Measurements from ENCODE around the gene SLC9A9.

The SLC9A9 gene

DNA sequence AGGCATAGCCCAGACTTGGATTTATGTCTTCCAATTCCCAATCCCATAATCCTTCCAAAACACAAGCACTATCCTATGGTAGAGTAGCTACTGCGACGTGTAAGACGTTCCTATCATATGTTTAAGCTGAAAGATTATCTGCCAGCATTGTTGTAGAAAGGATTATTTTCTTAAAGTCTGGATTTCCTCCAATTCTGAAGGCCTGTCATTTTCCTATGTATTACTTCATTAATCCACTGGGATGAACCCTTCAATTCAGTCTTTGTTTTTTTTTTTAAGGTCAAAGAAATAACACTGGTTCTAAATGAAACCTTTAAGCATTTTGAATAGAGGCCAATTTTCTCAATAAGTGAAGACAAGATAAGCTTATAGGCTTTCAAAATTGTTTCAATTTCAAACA is 289.0 kb downstream of the SLC9A9 start:
- TF ChIP-seq, protein P1, sequence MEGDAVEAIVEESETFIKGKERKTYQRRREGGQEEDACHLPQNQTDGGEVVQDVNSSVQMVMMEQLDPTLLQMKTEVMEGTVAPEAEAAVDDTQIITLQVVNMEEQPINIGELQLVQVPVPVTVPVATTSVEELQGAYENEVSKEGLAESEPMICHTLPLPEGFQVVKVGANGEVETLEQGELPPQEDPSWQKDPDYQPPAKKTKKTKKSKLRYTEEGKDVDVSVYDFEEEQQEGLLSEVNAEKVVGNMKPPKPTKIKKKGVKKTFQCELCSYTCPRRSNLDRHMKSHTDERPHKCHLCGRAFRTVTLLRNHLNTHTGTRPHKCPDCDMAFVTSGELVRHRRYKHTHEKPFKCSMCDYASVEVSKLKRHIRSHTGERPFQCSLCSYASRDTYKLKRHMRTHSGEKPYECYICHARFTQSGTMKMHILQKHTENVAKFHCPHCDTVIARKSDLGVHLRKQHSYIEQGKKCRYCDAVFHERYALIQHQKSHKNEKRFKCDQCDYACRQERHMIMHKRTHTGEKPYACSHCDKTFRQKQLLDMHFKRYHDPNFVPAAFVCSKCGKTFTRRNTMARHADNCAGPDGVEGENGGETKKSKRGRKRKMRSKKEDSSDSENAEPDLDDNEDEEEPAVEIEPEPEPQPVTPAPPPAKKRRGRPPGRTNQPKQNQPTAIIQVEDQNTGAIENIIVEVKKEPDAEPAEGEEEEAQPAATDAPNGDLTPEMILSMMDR (IDR thresholded peaks at IDR 0.05; ENCODE audit: low read depth, low read length) = no peak
- H3K27me3 ChIP-seq (ENCODE audit: insufficient read depth, low read depth, severe bottlenecking) = no peaks in the 10 kb centered on the region
- no peaks in the 10 kb centered on the region for H3K36me3 ChIP-seq
- no peak overlapping the region for H3K27ac ChIP-seq
- peaks cover 10% of the 10 kb centered on the region for H3K9me3 ChIP-seq (ENCODE audit: severe bottlenecking)
- no peak for DNase-seq
- H3K4me3 ChIP-seq (ENCODE audit: low read depth, low read length) = no peak overlapping the region

DNA sequence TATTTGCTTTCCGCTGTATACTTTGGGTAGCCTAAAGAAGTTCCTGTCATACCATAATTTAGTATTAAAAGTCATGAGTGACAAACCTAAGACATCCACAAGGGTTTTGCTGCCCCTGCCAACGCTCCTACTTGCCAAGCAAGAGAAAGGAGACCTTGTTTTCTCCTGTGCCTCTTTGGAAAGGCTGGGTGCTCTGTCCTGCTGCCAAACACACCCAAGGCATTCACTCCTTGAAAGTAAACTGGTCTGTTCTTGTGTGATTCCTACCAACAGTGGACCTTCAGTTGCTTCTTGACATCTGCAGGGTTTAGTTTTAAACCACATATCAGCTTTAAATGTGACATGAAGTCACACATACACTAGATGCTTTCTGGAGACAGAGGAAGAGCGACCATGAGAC is 295.4 kb downstream of the SLC9A9 start:
- H3K27ac ChIP-seq = no peak overlapping the region
- no peak for DNase-seq
- H3K4me3 ChIP-seq (ENCODE audit: low read depth, low read length) = no peak overlapping the region
- H3K9me3 ChIP-seq (ENCODE audit: severe bottlenecking) = peaks cover 2% of the 10 kb centered on the region
- peaks cover 10% of the 10 kb centered on the region for H3K27me3 ChIP-seq (ENCODE audit: insufficient read depth, low read depth, severe bottlenecking)
- no peaks in the 10 kb centered on the region for H3K36me3 ChIP-seq
- TF ChIP-seq, protein P1 (IDR thresholded peaks at IDR 0.05; ENCODE audit: low read depth, low read length) = no peak

DNA sequence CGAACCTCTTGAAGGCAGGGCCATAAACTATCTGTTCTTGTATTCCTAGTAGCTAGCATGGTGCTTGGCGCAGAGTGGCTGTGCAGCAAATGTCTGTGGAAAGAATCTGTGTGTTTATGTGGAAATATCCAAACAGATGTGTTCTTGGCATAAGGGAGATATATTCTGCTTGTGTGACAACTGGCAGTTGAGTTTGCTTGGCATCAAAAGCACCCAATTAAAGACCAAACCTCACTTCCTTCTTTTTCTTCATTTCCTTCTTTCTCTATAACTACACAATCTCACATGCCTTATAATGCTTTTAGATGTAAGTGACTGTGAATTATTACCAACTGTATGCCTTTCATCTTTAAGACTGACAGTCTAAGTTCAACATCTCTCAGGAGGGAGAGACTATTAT is 296.5 kb downstream of the SLC9A9 start:
- H3K27ac ChIP-seq = no peak overlapping the region
- no peaks in the 10 kb centered on the region for H3K9me3 ChIP-seq (ENCODE audit: severe bottlenecking)
- no peaks in the 10 kb centered on the region for H3K36me3 ChIP-seq
- TF ChIP-seq, protein P1 (IDR thresholded peaks at IDR 0.05; ENCODE audit: low read depth, low read length) = no peak
- H3K4me3 ChIP-seq (ENCODE audit: low read depth, low read length) = no peak overlapping the region
- peaks cover 10% of the 10 kb centered on the region for H3K27me3 ChIP-seq (ENCODE audit: insufficient read depth, low read depth, severe bottlenecking)
- no peak for DNase-seq

DNA sequence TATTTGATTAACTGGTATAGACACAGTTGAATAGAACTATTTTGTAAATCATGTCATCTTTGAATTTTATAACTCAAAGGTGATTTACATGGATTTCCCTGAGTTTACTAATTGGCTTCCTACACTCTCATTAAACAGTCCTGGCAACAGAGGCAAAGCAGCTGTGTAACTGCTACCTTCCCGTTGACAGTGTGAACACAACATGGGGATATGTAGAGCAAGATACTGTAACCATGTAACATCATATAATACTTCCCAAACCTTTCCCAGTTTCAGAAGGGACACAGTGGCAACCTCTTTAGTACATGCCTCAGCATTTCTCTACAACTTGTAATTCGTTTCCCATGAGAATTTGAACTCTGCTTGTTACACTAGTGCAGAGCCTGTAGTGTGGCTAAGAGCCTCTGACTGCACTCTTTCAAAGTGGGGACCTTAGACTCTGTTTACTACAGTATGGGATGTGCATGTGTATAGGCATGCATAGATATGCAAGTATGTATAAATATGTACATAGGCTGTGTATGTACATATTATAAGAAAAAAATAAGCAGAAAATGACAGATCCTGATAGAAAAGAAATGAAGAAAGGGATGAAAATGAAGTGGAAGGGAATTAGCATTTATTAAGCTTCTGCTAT is 299.3 kb downstream of the SLC9A9 start:
- Histone ChIP-seq H3K27ac (no peak overlapping the region), H3K9me3 (ENCODE audit: severe bottlenecking) (no peaks in the 10 kb centered on the region), H3K27me3 (ENCODE audit: insufficient read depth, low read depth, severe bottlenecking) (peaks cover 10% of the 10 kb centered on the region), H3K36me3 (no peaks in the 10 kb centered on the region), H3K4me3 (ENCODE audit: low read depth, low read length) (no peak overlapping the region)
- DNase-seq = no peak
- TF ChIP-seq, protein P1 (IDR thresholded peaks at IDR 0.05; ENCODE audit: low read depth, low read length) = no peak

DNA sequence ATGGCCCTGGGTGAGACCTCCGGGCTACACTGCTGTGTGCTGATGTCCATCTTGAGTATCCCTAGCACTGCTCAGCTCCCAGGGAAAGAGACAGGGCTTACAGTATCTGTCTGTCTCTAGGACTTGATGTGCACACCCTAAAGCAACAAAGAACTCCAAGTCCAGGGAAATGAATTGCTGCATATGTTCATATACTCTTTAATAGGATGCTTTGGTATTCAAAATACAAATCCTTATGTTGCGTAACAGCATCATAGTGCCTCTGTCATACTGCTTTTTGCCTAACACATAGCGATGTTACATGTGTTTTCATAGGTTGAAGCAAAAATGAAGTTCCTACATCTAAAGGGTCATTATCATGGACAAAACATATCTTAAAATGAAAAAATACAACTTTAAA is 299.9 kb downstream of the SLC9A9 start:
- no peak overlapping the region for H3K27ac ChIP-seq
- no peak overlapping the region for H3K4me3 ChIP-seq (ENCODE audit: low read depth, low read length)
- peaks cover 10% of the 10 kb centered on the region for H3K27me3 ChIP-seq (ENCODE audit: insufficient read depth, low read depth, severe bottlenecking)
- no peaks in the 10 kb centered on the region for H3K36me3 ChIP-seq
- no peak for DNase-seq
- TF ChIP-seq, protein P1 (IDR thresholded peaks at IDR 0.05; ENCODE audit: low read depth, low read length) = no peak
- H3K9me3 ChIP-seq (ENCODE audit: severe bottlenecking) = no peaks in the 10 kb centered on the region

DNA sequence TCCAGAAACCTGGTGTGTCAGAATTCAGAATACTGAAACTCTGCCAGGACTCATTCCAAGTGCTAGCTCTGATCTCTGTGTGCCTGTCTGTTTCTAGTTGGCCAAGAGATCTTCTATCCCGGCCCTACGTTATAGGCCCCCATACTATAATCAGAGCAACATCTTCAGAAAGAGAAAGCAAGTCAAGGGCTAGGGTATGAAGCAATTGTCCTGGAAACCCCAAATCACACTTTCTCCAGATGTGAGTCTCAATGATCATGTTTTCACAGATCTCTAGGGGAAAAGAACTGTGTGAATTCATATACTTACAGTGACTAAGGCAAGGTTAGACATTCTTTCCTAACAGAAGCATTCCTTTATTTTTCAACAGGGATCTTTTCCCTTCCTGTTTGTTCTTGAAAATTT is 309.7 kb downstream of the SLC9A9 start:
- H3K27ac ChIP-seq = no peak overlapping the region
- H3K36me3 ChIP-seq = no peaks in the 10 kb centered on the region
- peaks cover 3% of the 10 kb centered on the region for H3K27me3 ChIP-seq (ENCODE audit: insufficient read depth, low read depth, severe bottlenecking)
- no peak overlapping the region for H3K4me3 ChIP-seq (ENCODE audit: low read depth, low read length)
- TF ChIP-seq, protein P1 (IDR thresholded peaks at IDR 0.05; ENCODE audit: low read depth, low read length) = no peak
- no peaks in the 10 kb centered on the region for H3K9me3 ChIP-seq (ENCODE audit: severe bottlenecking)
- no peak for DNase-seq
